Hepatocyte (in vitro differentiated cells): Measurements from ENCODE around the gene CCDC3. TPM values are rescaled to one million over a fixed set of nuclear protein-coding genes. Genes with fewer than 3 reads are reported as not detected.

Experiments
- DNase-seq: peaks from one replicate; pipeline ENCODE4 v3.0.0-alpha.2; 2016; ENCODE audit warnings: low spot score
- H2AFZ ChIP-seq: fragments of 200-600 bp; sonication (generic); 2 replicates; pipeline ENCODE4 v1.6.0; 2016; ENCODE audit warnings: antibody characterized with exemption, mild to moderate bottlenecking
- H3K27ac ChIP-seq: fragments of 200-600 bp; sonication (generic); 2 replicates; pipeline ENCODE4 v1.5.1; 2016; ENCODE audit warnings: mild to moderate bottlenecking
- H3K27me3 ChIP-seq: fragments of 200-600 bp; sonication (generic); 2 replicates; pipeline ENCODE4 v1.6.1; 2016
- H3K36me3 ChIP-seq: fragments of 200-600 bp; sonication (generic); replicated peaks from 2 replicates; pipeline ENCODE4 v1.5.1; 2016; ENCODE audit warnings: low read depth; ENCODE audit not compliant: insufficient read depth
- H3K4me1 ChIP-seq: fragments of 200-600 bp; sonication (generic); 2 replicates; pipeline ENCODE4 v1.5.1; 2016; ENCODE audit warnings: mild to moderate bottlenecking, moderate library complexity; ENCODE audit not compliant: insufficient read depth
- H3K4me2 ChIP-seq: fragments of 200-600 bp; sonication (generic); 2 replicates; pipeline ENCODE4 v1.6.0; 2016
- H3K4me3 ChIP-seq: fragments of 200-600 bp; sonication (generic); 2 replicates; pipeline ENCODE4 v1.5.1; 2016; ENCODE audit warnings: mild to moderate bottlenecking
- H3K79me2 ChIP-seq: fragments of 200-600 bp; sonication (generic); 2 replicates; pipeline ENCODE4 v1.6.0; 2017; ENCODE audit warnings: mild to moderate bottlenecking
- H3K9me2 ChIP-seq: fragments of 200-600 bp; sonication (generic); replicated peaks from 2 replicates; pipeline ENCODE4 v1.6.0; 2017; ENCODE audit warnings: mild to moderate bottlenecking; ENCODE audit not compliant: insufficient read depth
- H3K9me3 ChIP-seq: fragments of 200-600 bp; sonication (generic); 2 replicates; pipeline ENCODE4 v1.5.1; 2016; ENCODE audit warnings: low read depth, mild to moderate bottlenecking
- H4K20me1 ChIP-seq: fragments of 200-600 bp; sonication (generic); 2 replicates; pipeline ENCODE4 v1.6.0; 2016; ENCODE audit warnings: mild to moderate bottlenecking; ENCODE audit not compliant: insufficient read depth, poor library complexity, severe bottlenecking
- CTCF ChIP-seq: fragments of 200-600 bp; sonication (generic); IDR thresholded peaks from 2 replicates; pipeline ENCODE4 v1.5.1; 2016; ENCODE audit warnings: antibody characterized with exemption, mild to moderate bottlenecking; ENCODE audit not compliant: poor library complexity
- EZH2 ChIP-seq: fragments of 200-600 bp; sonication (generic); IDR thresholded peaks from 2 replicates; pipeline ENCODE4 v1.6.1; 2016; ENCODE audit warnings: antibody characterized with exemption, mild to moderate bottlenecking, borderline replicate concordance
- EZH2phosphoT487 ChIP-seq: fragments of 200-600 bp; sonication (generic); IDR thresholded peaks from one replicate; pipeline ENCODE4 v1.6.1; 2018; ENCODE audit warnings: antibody characterized with exemption, mild to moderate bottlenecking, low read depth, moderate library complexity; ENCODE audit not compliant: unreplicated experiment, severe bottlenecking
- WGBS: methylation state at CpG from one replicate; pipeline ENCODE4 v1.1.6; 2016; ENCODE audit warnings: low lambda C conversion rate; ENCODE audit errors: missing lambda C conversion rate; 5-methylcytosine and 5-hydroxymethylcytosine counted together
- polyA plus RNA-seq: library from polyadenylated mRNA; unstranded; fragments of >200 nt; fragmentation: Nextera tagmentation; extraction: Ambion mirVana; gene quantifications from 2 replicates; pipeline ENCODE4 v1.2.1, GENCODE V29; 2016
- total RNA-seq: library from RNA; depleted of rRNA; stranded (reverse); fragments of >200 nt; gene quantifications from 2 replicates; pipeline ENCODE4 v1.2.3, GENCODE V29; 2014

The CCDC3 gene
- total and polyA plus RNA-seq, 2 experiments from 2014 or later: 10.4 to 10.5 TPM

GRCh38 chr10:12892924-12893323, 108.6 kb downstream of the CCDC3 start:
- no peak overlapping the region for H3K4me2 ChIP-seq
- H2AFZ ChIP-seq: no peak overlapping the region
- H4K20me1 ChIP-seq: no peaks in the 10 kb centered on the region
- H3K79me2 ChIP-seq: no peaks in the 10 kb centered on the region
- H3K27ac ChIP-seq: no peak overlapping the region
- H3K9me3 ChIP-seq: no peaks in the 10 kb centered on the region
- no peaks in the 10 kb centered on the region for H3K4me1 ChIP-seq
- TF ChIP-seq CTCF: no peak
- no peak for TF ChIP-seq EZH2phosphoT487
- no peak for TF ChIP-seq EZH2
- no peaks in the 10 kb centered on the region for H3K27me3 ChIP-seq
- no peak for DNase-seq
- H3K36me3 ChIP-seq: no peaks in the 10 kb centered on the region
- H3K4me3 ChIP-seq: no peak overlapping the region
- H3K9me2 ChIP-seq: no peaks in the 10 kb centered on the region

GRCh38 chr10:12890958-12891357, 110.6 kb downstream of the CCDC3 start:
- no peaks in the 10 kb centered on the region for H3K36me3 ChIP-seq
- no peak overlapping the region for H3K4me2 ChIP-seq
- no peak for DNase-seq
- H3K79me2 ChIP-seq: no peaks in the 10 kb centered on the region
- no peaks in the 10 kb centered on the region for H3K4me1 ChIP-seq
- WGBS: 63% methylated on average over 3 of the region's 3 CpGs
- no peaks in the 10 kb centered on the region for H3K9me3 ChIP-seq
- no peak overlapping the region for H3K27ac ChIP-seq
- H3K27me3 ChIP-seq: no peaks in the 10 kb centered on the region
- TF ChIP-seq CTCF (no peak), EZH2phosphoT487 (no peak), EZH2 (no peak)
- no peak overlapping the region for H3K4me3 ChIP-seq
- H4K20me1 ChIP-seq: no peaks in the 10 kb centered on the region
- no peaks in the 10 kb centered on the region for H3K9me2 ChIP-seq
- H2AFZ ChIP-seq: no peak overlapping the region

GRCh38 chr10:12888470-12888869, 113.0 kb downstream of the CCDC3 start:
- Histone ChIP-seq H2AFZ (no peak overlapping the region), H3K9me2 (no peaks in the 10 kb centered on the region)
- TF ChIP-seq EZH2: no peak
- no peak for TF ChIP-seq EZH2phosphoT487
- TF ChIP-seq CTCF: no peak

DNA sequence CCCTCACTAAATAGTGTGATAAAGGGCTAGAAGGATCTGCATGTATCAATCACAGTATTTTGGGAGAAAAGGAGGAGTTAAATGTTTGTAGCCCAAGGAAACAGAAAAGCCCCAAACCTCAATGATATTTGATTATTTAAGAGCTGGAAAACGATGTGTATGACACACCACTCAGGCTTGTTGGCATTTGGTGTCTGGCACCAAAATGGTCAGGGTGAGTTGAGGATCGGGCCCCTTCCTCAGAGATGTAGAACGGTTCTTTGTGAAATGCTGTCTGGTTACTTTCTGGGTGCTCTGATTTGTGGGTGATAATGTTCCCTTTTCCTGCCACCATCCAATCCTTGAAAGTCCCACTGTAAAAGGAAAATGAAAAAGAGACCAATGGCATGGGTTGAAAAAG, 113.7 kb downstream of the CCDC3 start:
- H4K20me1 ChIP-seq: no peaks in the 10 kb centered on the region
- no peak for TF ChIP-seq CTCF
- no peak for TF ChIP-seq EZH2phosphoT487
- TF ChIP-seq EZH2: no peak
- H3K9me2 ChIP-seq: no peaks in the 10 kb centered on the region
- H3K27ac ChIP-seq: no peak overlapping the region
- H2AFZ ChIP-seq: no peak overlapping the region
- no peaks in the 10 kb centered on the region for H3K36me3 ChIP-seq
- H3K27me3 ChIP-seq: no peaks in the 10 kb centered on the region
- 81% methylated on average over 3 of the region's 3 CpGs for WGBS
- no peak overlapping the region for H3K4me2 ChIP-seq
- H3K4me3 ChIP-seq: no peak overlapping the region
- no peaks in the 10 kb centered on the region for H3K79me2 ChIP-seq
- no peaks in the 10 kb centered on the region for H3K9me3 ChIP-seq
- H3K4me1 ChIP-seq: no peaks in the 10 kb centered on the region
- DNase-seq: no peak

More at GRCh38 chr10:12888470-12888869, 113.0 kb downstream of the CCDC3 start:
- DNase-seq: no peak
- Histone ChIP-seq H3K79me2 (no peaks in the 10 kb centered on the region), H3K4me3 (no peak overlapping the region), H3K36me3 (no peaks in the 10 kb centered on the region), H4K20me1 (no peaks in the 10 kb centered on the region), H3K27ac (no peak overlapping the region), H3K4me2 (no peak overlapping the region), H3K9me3 (no peaks in the 10 kb centered on the region), H3K27me3 (no peaks in the 10 kb centered on the region), H3K4me1 (no peaks in the 10 kb centered on the region)
- 84% methylated on average over 2 of the region's 2 CpGs for WGBS
